ENCODE measurements around the gene SCARB1. TPM values are rescaled to one million over a fixed set of nuclear protein-coding genes. Genes with fewer than 3 reads are reported as not detected.

The SCARB1 gene
- total RNA-seq, 1 experiment from 2014 or later = 68.3 TPM

- no peak for ATAC-seq
- DNase-seq (ENCODE audit: low spot score) = no peak
- TF ChIP-seq ZNF671 (CRISPR knock-in tag; IDR thresholded peaks at IDR 0.05) (no peak), ZNF219 (CRISPR knock-in tag; IDR thresholded peaks at IDR 0.05; ENCODE audit: borderline replicate concordance) (no peak), USF1 (CRISPR knock-in tag; IDR thresholded peaks at IDR 0.05) (no peak), CBFB (CRISPR knock-in tag; IDR thresholded peaks at IDR 0.05; ENCODE audit: low read depth) (no peak), ZNF423 (CRISPR knock-in tag; IDR thresholded peaks at IDR 0.05) (no peak), EMX1 (CRISPR knock-in tag; IDR thresholded peaks at IDR 0.05) (no peak), ARID4B (CRISPR knock-in tag; IDR thresholded peaks at IDR 0.05; ENCODE audit: borderline replicate concordance) (no peak), ERG (CRISPR knock-in tag; IDR thresholded peaks at IDR 0.05) (no peak), MAX (CRISPR knock-in tag; IDR thresholded peaks at IDR 0.05) (no peak), GRHL2 (CRISPR knock-in tag; IDR thresholded peaks at IDR 0.05; ENCODE audit: insufficient replicate concordance, severe bottlenecking) (no peak)
- POLR2A ChIA-PET = no interaction called here
- no peaks in the 10 kb centered on the region for H3K27me3 Mint-ChIP-seq (ENCODE audit: low read depth)
- H3K4me3 Mint-ChIP-seq = no peak overlapping the region
- no peaks in the 10 kb centered on the region for H3K4me1 Mint-ChIP-seq
- peaks cover 8% of the 10 kb centered on the region for H3K36me3 Mint-ChIP-seq
- CTCF ChIA-PET = interaction anchor here (1.1 kb wide), 1 partner anchor 58 kb away, joined by 3 read pairs; no protein-coding TSS in a partner anchor
- peaks cover 5% of the 10 kb centered on the region; the same call in 1 of the 2 replicates for H3K9me3 Mint-ChIP-seq
- peak overlapping the region; percentile 82; the same call in 1 of the 2 replicates for H3K27ac Mint-ChIP-seq
These were observed 14.9 kb downstream of the SCARB1 start for GRCh38 chr12:124848621-124849380.

- H3K36me3 Mint-ChIP-seq = peaks cover 8% of the 10 kb centered on the region
- H3K4me1 Mint-ChIP-seq = peaks cover 6% of the 10 kb centered on the region
- peaks cover 5% of the 10 kb centered on the region; the same call in 1 of the 2 replicates for H3K9me3 Mint-ChIP-seq
- peak overlapping the region; percentile 51; the same call in 1 of the 2 replicates for H3K27ac Mint-ChIP-seq
- no peak for DNase-seq (ENCODE audit: low spot score)
- no peak for ATAC-seq
- no peak overlapping the region for H3K4me3 Mint-ChIP-seq
- CTCF ChIA-PET = no interaction called here
- H3K27me3 Mint-ChIP-seq (ENCODE audit: low read depth) = no peaks in the 10 kb centered on the region
- POLR2A ChIA-PET = no interaction called here
- no peak for TF ChIP-seq MAX (CRISPR knock-in tag; IDR thresholded peaks at IDR 0.05)
- no peak for TF ChIP-seq ATF6 (CRISPR knock-in tag; IDR thresholded peaks at IDR 0.05)
- TF ChIP-seq TEAD1 (CRISPR knock-in tag; IDR thresholded peaks at IDR 0.05) = no peak
- TF ChIP-seq ZNF396 (CRISPR knock-in tag; IDR thresholded peaks at IDR 0.05; ENCODE audit: borderline replicate concordance) = no peak
- TF ChIP-seq ESRRA (CRISPR knock-in tag; IDR thresholded peaks at IDR 0.05; ENCODE audit: borderline replicate concordance) = no peak
- TF ChIP-seq NR3C1 (CRISPR knock-in tag; conservative IDR thresholded peaks at IDR 0.05; ENCODE audit: low read depth) = no peak
- no peak for TF ChIP-seq E2F4 (CRISPR knock-in tag; IDR thresholded peaks at IDR 0.05; ENCODE audit: borderline replicate concordance, low read depth)
- TF ChIP-seq GRHL2 (CRISPR knock-in tag; IDR thresholded peaks at IDR 0.05; ENCODE audit: insufficient replicate concordance, severe bottlenecking) = no peak
- no peak for TF ChIP-seq HMGXB4 (CRISPR knock-in tag; IDR thresholded peaks at IDR 0.05)
- no peak for TF ChIP-seq ZNF121 (CRISPR knock-in tag; IDR thresholded peaks at IDR 0.05)
- no peak for TF ChIP-seq JUN (CRISPR knock-in tag; IDR thresholded peaks at IDR 0.05)
These were observed 16.3 kb downstream of the SCARB1 start for GRCh38 chr12:124847113-124848074.

Measured in WTC11 (cell line).